HepG2 (cell line): ENCODE data around the gene CIROP. TPM values are rescaled to one million over a fixed set of nuclear protein-coding genes. Genes with fewer than 3 reads are reported as not detected.

ENCODE experiments used
- ATF7 ChIP-seq, 2 experiments: fragments of 450-650 bp in 1 of 2; sonication (generic) in 1 of 2; formaldehyde crosslinking in 1 of 2; IDR thresholded peaks; 2 replicates each; pipeline versions ENCODE4 v1.4.0 to v1.6.1; 2016 to 2020; ENCODE audit warnings: antibody characterized with exemption in 1 of 2, mild to moderate bottlenecking in 1 of 2, missing genetic modification reagents in 1 of 2
- DNMT1 ChIP-seq: sonication (generic); formaldehyde crosslinking; IDR thresholded peaks from 2 replicates; pipeline ENCODE4 v1.5.1; 2020; ENCODE audit warnings: mild to moderate bottlenecking, missing genetic modification reagents
- FLYWCH1 ChIP-seq: sonication (generic); formaldehyde crosslinking; IDR thresholded peaks from 2 replicates; pipeline ENCODE4 v1.8.1; 2023; ENCODE audit warnings: mild to moderate bottlenecking, missing genetic modification reagents
- KIAA2018 ChIP-seq: sonication (generic); formaldehyde crosslinking; IDR thresholded peaks from 2 replicates; pipeline ENCODE4 v1.5.0; 2020; ENCODE audit warnings: mild to moderate bottlenecking, missing genetic modification reagents, borderline replicate concordance
- POLR2AphosphoS5 ChIP-seq: IDR thresholded peaks from 2 replicates; pipeline ENCODE4 v1.6.1; 2012; ENCODE audit warnings: low read depth, low read length
- RFX5 ChIP-seq: IDR thresholded peaks from 2 replicates; pipeline ENCODE4 v1.6.1; 2011; ENCODE audit warnings: low read depth, low read length, improper control_type of control experiment
- TFAP4 ChIP-seq: sonication (generic); IDR thresholded peaks from 2 replicates; pipeline ENCODE4 v1.6.1; 2016; ENCODE audit warnings: low read depth, borderline replicate concordance
- ZFP36 ChIP-seq: fragments of 150-350 bp; IDR thresholded peaks from 2 replicates; pipeline ENCODE4 v1.6.1; 2018; ENCODE audit warnings: borderline replicate concordance, low read length, low read depth; ENCODE audit not compliant: partially characterized antibody
- ZFYVE20 ChIP-seq: sonication (generic); formaldehyde crosslinking; IDR thresholded peaks from 2 replicates; pipeline ENCODE4 v1.8.0; 2023; ENCODE audit warnings: low read depth, mild to moderate bottlenecking, moderate library complexity, missing genetic modification reagents, borderline replicate concordance
- ZHX2 ChIP-seq, 2 experiments: sonication (generic) in 1 of 2; formaldehyde crosslinking in 1 of 2; IDR thresholded peaks; 2 replicates each; pipeline versions ENCODE4 v1.6.1 to v1.9.0; 2014 to 2022; ENCODE audit warnings: antibody characterized with exemption in 1 of 2, borderline replicate concordance in 1 of 2, inconsistent platforms in 1 of 2, low read depth in 1 of 2, missing genetic modification reagents in 1 of 2
- polyA plus RNA-seq, 8 experiments: library from polyadenylated mRNA; depleted of rRNA in 3 of 8; stranded (reverse) in 7 of 8; unstranded in 1 of 8; fragments of >200 nt; fragmentation: Illumina TruSeq in 4 of 8; extraction: Trizol in 4 of 8; gene quantifications; 2 replicates each; pipeline versions ENCODE4 v1.2.1 to v1.2.3, GENCODE V29; 2011 to 2016; ENCODE audit warnings: low read depth in 4 of 8, missing spikeins in 1 of 8, mixed read lengths in 1 of 8; ENCODE audit not compliant: insufficient read depth in 1 of 8
- total RNA-seq, 5 experiments: library from RNA; depleted of rRNA; stranded (reverse); fragments of >200 nt; fragmentation: Illumina TruSeq; extraction: Trizol; gene quantifications; 2 replicates each; pipeline ENCODE4 v1.2.3, GENCODE V29; 2016; ENCODE audit warnings: low read depth in 1 of 5

CIROP gene
- total and polyA plus RNA-seq, 2 of the 13 experiments (the other 11 are each of a cell fraction or from before 2014, with no cell fraction given): 0.07 TPM; not detected in 1

- TF ChIP-seq ZFYVE20 (CRISPR knock-in tag) (no peak), ATF7 (IDR thresholded peaks at IDR 0.05) (no peak), ATF7 (CRISPR knock-in tag; IDR thresholded peaks at IDR 0.05) (0 out of 2 replicates have a peak, but pooled peaks have one; percentile 27), KIAA2018 (CRISPR knock-in tag) (no peak), POLR2AphosphoS5 (no peak), RFX5 (peak; percentile 35; the same call in 1 of the 2 replicates), FLYWCH1 (CRISPR knock-in tag) (no peak), DNMT1 (no peak; the same call in 1 of the 2 replicates), ZFP36 (peak; percentile 25), TFAP4 (no peak), ZHX2 (IDR thresholded peaks at IDR 0.05; ENCODE audit: low read depth) (0 out of 2 replicates have a peak, but pooled peaks have one; percentile 32), ZHX2 (CRISPR knock-in tag; IDR thresholded peaks at IDR 0.05; ENCODE audit: borderline replicate concordance) (no peak)
Observed at GRCh38 chr14:23056145-23056955, 48.4 kb downstream of the CIROP start (continued).
